CD4-positive, alpha-beta T cell treated with Interleukin-15 for 1 hour (primary cell): ENCODE results near the gene TRPM6.
"Not testable (repeated sequence)": the region's sequence is repeated elsewhere in the genome, so short reads cannot be mapped to it uniquely, and the experiment has no call there.

ENCODE experiments used
- DNase-seq: peaks from one replicate; pipeline ENCODE4 v3.0.0-alpha.2; 2020

The TRPM6 gene

GRCh38 chr9:74887041-74887980 lies at the start of gene TRPM6:
Gene TRPM6, minus strand, starts transcription at chr9:74887921. Its CDS starts 65 bp downstream, at chr9:74887856.
- DNase-seq, result peak; percentile 22

GRCh38 chr9:74935008-74935407 lies 47.3 kb upstream of the TRPM6 start:
- DNase-seq, result no peak

GRCh38 chr9:74921737-74922136 lies 34.0 kb upstream of the TRPM6 start:
- DNase-seq, result no peak

GRCh38 chr9:74920944-74921626 lies 33.4 kb upstream of the TRPM6 start:
- no peak for DNase-seq

DNA sequence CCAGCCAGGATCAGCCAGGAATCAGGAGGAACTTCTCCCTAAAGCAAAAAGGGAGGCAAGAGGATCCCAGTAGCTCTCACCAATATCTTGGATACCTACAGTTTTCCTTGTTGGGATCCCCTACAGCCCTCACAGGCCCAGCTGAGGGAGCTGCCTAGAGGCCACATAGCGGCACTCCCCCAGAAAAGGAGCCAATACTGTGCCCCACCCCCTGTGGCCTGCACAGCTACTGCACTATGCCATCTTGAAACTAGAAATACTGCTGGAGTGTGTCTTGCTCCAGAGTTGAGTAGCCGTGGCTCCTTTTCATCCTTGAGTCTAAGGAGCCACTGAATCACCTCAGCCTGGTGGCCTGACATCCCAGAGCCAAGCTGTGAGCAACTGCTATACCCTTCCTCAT lies 22.3 kb upstream of the TRPM6 start:
- DNase-seq, result no peak

DNA sequence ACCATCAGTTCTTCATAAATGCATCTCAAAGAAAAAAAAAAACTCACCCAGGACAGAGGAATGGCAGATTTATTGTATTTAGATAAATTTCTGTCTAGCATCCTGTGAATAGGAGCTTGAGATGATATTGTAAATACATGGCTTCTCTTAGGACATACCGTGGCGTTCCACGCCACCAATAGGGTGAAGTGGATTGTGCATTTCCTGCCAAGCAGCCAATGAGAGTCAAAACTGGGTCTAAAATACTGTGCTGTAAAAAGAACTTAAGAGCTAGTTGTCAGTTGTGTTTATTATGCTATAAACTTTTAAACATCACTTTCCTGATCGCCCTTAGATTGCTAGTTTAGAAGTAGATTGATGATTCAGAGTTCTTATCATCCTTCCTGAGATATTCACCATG lies 20.9 kb upstream of the TRPM6 start:
- DNase-seq, result no peak

DNA sequence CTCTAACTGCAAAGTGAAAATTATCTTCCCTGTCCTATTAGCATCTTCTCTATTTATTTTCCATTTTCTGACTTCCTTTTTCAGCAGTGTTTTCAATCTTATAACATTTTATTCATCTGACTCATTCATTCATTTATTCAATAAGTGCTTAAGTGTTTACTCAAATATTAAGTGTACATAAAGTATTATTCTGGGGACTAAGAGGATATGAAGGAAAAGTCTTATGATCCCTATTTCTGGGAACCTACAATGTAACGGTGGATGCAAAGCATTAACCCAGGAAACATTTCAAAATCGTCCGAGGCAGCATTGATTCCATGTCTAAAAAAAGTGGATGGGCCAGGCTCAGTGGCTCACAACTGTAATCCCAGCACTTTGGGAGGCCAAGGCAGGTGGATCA lies 19.4 kb upstream of the TRPM6 start:
- no peak for DNase-seq

GRCh38 chr9:74901001-74901400 lies 13.3 kb upstream of the TRPM6 start:
- DNase-seq, result no peak

DNA sequence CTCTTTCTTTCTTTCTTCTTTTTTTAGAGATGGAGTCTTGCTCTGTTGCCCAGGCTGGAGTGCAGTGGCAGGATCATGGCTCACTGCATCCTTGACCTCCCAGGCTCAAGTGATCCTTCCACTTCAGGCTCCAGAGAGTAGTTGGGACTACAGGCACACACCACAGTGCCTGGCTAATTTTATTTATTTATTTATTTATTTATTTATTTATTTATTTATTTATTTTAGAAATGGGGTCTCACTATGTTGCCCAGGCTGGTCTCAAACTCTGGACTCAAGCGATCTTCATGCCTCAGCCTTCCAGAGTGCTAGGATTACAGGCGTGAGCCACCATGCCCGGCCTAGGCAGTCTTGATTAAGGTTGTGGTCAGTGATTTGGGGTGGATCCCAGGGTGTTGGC lies 728 bp upstream of the TRPM6 start:
- DNase-seq, result not testable (repeated sequence)

- no peak for DNase-seq
Measured at GRCh38 chr9:74887981-74888370, 255 bp upstream of the TRPM6 start.

GRCh38 chr9:74876382-74876949 lies 11.3 kb downstream of the TRPM6 start:
- no peak for DNase-seq

DNA sequence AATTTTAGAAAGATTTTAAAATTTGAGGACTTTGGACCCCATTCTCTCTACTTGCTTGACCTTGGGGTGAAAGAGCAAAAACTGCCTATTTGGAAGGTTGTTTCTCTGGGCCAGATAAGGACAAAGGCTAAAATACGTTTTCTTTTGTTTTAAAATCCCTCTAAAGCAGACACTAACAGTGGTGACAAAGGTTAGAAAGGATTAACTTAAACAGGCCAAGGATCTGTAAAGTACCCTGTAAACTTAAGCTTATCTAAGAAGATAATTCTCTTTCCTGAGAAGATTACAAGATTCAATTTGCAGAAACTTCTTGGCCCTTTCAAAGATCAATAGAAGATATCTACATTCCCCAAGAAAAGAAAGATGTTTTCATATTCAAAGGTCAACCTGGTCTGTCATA lies 12.1 kb downstream of the TRPM6 start:
- no peak for DNase-seq

DNA sequence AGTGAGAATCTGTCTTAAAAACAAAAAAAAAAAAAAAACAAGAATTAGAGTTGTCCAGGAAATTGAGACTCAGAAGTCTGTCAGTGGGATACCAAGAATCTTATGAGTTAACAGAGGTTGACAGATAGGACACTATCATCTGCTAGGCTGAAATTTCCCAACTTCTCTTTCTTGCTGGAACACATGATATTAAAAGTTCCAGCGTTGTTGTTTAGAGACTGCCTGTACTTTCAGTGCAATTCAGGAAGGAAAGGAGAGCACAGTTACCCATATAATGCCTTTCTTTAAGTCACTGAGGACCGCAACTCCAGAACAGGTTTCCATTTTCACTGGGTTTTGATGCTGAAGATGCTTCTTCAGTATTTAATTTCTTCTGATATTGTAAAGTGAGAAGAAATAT lies 13.5 kb downstream of the TRPM6 start:
- no peak for DNase-seq

GRCh38 chr9:74872619-74873233 lies 15.0 kb downstream of the TRPM6 start:
- no peak for DNase-seq

DNA sequence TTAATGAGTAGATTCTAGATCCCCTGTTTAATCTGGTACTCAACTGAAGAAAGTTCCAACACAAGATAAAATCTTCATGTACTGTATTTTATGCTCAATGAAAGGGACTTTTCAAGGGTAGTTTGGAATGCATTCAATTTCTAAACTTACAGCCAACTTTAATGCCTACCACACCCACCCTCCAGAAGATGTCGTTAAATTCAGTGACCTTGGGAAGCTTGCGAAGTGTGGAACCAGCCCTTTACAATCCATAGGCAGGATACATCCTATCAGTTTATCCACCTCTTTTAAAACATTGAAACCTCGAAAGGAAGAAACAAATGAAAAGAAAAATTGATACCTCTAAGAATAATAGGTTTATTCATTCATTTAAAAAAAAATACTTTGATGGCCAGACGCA lies 20.2 kb downstream of the TRPM6 start:
- DNase-seq, result no peak

- no peak for DNase-seq
Measured at GRCh38 chr9:74865177-74865576, 22.5 kb downstream of the TRPM6 start.

- no peak for DNase-seq
Measured at GRCh38 chr9:74861773-74862474, 25.8 kb downstream of the TRPM6 start.

- no peak for DNase-seq
Measured at GRCh38 chr9:74861071-74861470, 26.6 kb downstream of the TRPM6 start.

GRCh38 chr9:74860247-74860646 lies 27.5 kb downstream of the TRPM6 start:
- DNase-seq, result not testable (repeated sequence)

DNA sequence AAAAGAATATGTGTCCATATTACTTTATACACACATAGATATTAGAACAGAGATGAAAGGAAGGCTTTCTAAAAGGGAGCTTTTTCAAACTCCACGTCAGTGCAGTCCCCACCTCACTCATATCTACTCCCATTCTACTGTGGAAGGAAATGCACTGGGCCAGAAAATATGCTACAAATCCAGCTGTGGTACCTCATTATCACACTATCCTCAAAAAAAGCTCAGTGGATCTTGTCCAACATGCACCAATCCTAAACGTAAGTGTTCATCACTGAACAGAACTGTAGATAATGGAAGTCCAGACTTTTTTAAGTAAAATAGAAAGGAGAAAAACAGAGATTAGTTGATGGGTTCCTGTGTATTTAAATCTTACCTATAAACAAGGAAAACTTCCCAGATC lies 27.9 kb downstream of the TRPM6 start:
- DNase-seq, result no peak

DNA sequence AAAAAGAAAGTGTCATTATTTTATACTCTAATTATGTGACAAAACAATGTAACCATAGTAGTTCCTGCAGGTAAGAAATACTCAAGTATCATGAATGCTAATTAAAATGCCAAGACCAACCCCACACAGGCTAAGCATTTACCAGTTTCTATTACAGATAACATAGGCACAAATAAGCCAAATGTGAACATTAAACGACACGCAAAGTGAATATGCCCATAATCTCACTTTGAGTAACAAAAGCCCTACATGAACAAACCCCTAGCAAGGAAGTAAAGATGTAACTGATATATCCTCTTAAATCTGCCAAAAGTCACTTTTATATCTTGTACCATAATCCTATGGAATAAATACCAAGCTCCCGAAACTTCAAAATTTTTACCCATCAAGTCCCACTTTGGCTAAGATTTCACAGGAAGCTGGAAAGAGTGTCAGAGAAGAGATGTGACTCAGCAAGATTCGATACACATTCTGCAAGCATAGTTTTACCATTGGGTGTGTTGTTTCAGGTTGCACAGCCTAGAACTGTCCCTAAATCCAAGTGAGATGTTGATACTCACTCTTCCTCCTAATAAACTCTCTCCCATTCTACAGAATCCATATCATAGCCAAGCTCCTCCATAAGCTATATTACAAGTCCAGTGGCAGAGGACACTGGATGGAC lies 28.8 kb downstream of the TRPM6 start:
- no peak for DNase-seq

DNA sequence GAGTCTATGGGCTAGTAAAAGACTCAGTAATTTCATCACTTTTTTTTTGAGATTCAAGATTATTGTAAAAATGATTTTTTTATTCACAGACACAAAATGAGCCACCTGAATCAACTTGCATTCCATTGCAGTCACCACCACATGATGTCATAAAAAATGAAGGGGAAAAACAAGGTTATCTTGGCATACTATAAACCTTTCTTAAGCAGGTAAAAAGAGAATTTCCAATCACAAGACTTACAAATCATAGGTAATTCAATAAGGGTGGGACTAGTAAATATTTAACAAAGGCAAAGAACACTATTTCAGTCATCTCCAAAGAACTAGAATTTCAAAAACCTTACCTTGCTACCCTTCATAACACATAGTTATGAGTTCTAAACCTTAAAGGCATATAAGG lies 30.7 kb downstream of the TRPM6 start:
- no peak for DNase-seq
